ENCODE measurements around the gene PPIE. TPM values are rescaled to one million over a fixed set of nuclear protein-coding genes. Genes with fewer than 3 reads are reported as not detected.
"Not testable (repeated sequence)": the region's sequence is repeated elsewhere in the genome, so short reads cannot be mapped to it uniquely, and the experiment has no call there.

PPIE gene
- total RNA-seq, 1 experiment from 2014 or later: 42.5 TPM

DNA sequence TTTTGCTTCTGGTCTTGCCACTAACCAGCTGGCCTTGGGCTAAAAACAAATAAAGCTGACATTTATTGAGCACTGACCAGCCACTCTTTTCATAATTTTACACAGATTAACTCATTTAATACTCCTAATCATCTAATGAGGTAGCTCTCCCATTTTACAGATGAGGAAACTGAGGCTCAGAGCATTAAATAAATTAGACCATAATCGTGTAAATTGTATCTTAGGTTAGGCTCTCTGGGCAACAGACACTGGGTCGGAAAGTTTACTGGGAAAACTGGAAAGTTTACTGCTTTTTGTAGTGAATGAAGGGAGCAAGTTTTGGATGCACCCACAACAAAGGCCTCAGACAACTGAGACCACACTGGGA is 42.6 kb downstream of the PPIE start:
- no peak for DNase-seq (ENCODE audit: low spot score)
- Mint-ChIP-seq H3K4me1 (0 out of 2 replicates have a peak, but pooled peaks cover 3% of the 10 kb centered on the region), H3K9me3 (no peaks in the 10 kb centered on the region), H3K27me3 (ENCODE audit: low read depth) (peaks cover 58% of the 10 kb centered on the region), H3K36me3 (no peaks in the 10 kb centered on the region), H3K4me3 (no peak overlapping the region), H3K27ac (no peak overlapping the region)
- ChIA-PET CTCF (interaction anchor here (1.1 kb wide), 1 partner anchor 18 kb away, joined by 4 read pairs; no protein-coding TSS in a partner anchor), POLR2A (no interaction called here)
- TF ChIP-seq, protein P1, sequence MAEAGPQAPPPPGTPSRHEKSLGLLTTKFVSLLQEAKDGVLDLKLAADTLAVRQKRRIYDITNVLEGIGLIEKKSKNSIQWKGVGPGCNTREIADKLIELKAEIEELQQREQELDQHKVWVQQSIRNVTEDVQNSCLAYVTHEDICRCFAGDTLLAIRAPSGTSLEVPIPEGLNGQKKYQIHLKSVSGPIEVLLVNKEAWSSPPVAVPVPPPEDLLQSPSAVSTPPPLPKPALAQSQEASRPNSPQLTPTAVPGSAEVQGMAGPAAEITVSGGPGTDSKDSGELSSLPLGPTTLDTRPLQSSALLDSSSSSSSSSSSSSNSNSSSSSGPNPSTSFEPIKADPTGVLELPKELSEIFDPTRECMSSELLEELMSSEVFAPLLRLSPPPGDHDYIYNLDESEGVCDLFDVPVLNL (CRISPR knock-in tag; IDR thresholded peaks at IDR 0.05; ENCODE audit: borderline replicate concordance, low read depth): no peak
- no peak for TF ChIP-seq TEAD4 (CRISPR knock-in tag; IDR thresholded peaks at IDR 0.05)
- TF ChIP-seq ZNF138 (CRISPR knock-in tag; conservative IDR thresholded peaks at IDR 0.05): no peak
- TF ChIP-seq, protein P2, sequence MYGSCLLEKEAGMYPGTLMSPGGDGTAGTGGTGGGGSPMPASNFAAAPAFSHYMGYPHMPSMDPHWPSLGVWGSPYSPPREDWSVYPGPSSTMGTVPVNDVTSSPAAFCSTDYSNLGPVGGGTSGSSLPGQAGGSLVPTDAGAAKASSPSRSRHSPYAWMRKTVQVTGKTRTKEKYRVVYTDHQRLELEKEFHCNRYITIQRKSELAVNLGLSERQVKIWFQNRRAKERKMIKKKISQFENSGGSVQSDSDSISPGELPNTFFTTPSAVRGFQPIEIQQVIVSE (CRISPR knock-in tag; IDR thresholded peaks at IDR 0.05; ENCODE audit: borderline replicate concordance): no peak
- TF ChIP-seq, protein P3, sequence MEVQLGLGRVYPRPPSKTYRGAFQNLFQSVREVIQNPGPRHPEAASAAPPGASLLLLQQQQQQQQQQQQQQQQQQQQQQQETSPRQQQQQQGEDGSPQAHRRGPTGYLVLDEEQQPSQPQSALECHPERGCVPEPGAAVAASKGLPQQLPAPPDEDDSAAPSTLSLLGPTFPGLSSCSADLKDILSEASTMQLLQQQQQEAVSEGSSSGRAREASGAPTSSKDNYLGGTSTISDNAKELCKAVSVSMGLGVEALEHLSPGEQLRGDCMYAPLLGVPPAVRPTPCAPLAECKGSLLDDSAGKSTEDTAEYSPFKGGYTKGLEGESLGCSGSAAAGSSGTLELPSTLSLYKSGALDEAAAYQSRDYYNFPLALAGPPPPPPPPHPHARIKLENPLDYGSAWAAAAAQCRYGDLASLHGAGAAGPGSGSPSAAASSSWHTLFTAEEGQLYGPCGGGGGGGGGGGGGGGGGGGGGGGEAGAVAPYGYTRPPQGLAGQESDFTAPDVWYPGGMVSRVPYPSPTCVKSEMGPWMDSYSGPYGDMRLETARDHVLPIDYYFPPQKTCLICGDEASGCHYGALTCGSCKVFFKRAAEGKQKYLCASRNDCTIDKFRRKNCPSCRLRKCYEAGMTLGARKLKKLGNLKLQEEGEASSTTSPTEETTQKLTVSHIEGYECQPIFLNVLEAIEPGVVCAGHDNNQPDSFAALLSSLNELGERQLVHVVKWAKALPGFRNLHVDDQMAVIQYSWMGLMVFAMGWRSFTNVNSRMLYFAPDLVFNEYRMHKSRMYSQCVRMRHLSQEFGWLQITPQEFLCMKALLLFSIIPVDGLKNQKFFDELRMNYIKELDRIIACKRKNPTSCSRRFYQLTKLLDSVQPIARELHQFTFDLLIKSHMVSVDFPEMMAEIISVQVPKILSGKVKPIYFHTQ (CRISPR knock-in tag; IDR thresholded peaks at IDR 0.05): no peak
- TF ChIP-seq, protein P4, sequence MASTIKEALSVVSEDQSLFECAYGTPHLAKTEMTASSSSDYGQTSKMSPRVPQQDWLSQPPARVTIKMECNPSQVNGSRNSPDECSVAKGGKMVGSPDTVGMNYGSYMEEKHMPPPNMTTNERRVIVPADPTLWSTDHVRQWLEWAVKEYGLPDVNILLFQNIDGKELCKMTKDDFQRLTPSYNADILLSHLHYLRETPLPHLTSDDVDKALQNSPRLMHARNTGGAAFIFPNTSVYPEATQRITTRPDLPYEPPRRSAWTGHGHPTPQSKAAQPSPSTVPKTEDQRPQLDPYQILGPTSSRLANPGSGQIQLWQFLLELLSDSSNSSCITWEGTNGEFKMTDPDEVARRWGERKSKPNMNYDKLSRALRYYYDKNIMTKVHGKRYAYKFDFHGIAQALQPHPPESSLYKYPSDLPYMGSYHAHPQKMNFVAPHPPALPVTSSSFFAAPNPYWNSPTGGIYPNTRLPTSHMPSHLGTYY (CRISPR knock-in tag; IDR thresholded peaks at IDR 0.05): no peak
- TF ChIP-seq GRHL2 (CRISPR knock-in tag; IDR thresholded peaks at IDR 0.05; ENCODE audit: insufficient replicate concordance, severe bottlenecking): no peak
- TF ChIP-seq, protein P5, sequence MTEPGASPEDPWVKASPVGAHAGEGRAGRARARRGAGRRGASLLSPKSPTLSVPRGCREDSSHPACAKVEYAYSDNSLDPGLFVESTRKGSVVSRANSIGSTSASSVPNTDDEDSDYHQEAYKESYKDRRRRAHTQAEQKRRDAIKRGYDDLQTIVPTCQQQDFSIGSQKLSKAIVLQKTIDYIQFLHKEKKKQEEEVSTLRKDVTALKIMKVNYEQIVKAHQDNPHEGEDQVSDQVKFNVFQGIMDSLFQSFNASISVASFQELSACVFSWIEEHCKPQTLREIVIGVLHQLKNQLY (CRISPR knock-in tag; IDR thresholded peaks at IDR 0.05): no peak
- ATAC-seq: no peak

DNA sequence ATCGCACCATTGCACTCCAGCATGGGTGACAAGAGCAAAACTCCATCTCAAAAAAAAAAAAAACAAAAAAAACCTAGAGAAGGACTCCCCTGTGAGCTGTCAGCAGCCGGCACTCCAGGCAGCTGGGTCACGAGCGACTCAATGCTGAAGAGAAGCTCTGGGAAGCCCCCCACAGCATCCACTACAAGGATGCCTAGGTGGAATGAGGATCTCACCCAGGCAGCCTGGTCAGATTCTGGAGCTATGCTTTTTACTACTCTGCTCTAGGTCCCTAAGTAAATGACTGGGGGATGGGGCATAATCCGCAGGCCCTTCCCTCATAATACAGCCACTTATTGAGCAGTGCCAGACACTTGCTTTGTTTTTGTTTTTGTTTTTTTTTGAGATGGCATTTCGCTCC is 43.4 kb downstream of the PPIE start:
- Mint-ChIP-seq H3K36me3 (no peaks in the 10 kb centered on the region), H3K27ac (no peak overlapping the region), H3K4me3 (no peak overlapping the region), H3K4me1 (0 out of 2 replicates have a peak, but pooled peaks cover 3% of the 10 kb centered on the region), H3K27me3 (ENCODE audit: low read depth) (peaks cover 62% of the 10 kb centered on the region), H3K9me3 (no peaks in the 10 kb centered on the region)
- TF ChIP-seq CREB1 (CRISPR knock-in tag; IDR thresholded peaks at IDR 0.05): no peak
- TF ChIP-seq, protein P3 (CRISPR knock-in tag; IDR thresholded peaks at IDR 0.05): no peak
- TF ChIP-seq, protein P6, sequence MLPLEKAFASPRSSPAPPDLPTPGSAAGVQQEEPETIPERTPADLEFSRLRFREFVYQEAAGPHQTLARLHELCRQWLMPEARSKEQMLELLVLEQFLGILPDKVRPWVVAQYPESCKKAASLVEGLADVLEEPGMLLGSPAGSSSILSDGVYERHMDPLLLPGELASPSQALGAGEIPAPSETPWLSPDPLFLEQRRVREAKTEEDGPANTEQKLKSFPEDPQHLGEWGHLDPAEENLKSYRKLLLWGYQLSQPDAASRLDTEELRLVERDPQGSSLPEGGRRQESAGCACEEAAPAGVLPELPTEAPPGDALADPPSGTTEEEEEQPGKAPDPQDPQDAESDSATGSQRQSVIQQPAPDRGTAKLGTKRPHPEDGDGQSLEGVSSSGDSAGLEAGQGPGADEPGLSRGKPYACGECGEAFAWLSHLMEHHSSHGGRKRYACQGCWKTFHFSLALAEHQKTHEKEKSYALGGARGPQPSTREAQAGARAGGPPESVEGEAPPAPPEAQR (CRISPR knock-in tag; IDR thresholded peaks at IDR 0.05): no peak
- TF ChIP-seq TP53 (CRISPR knock-in tag; IDR thresholded peaks at IDR 0.05): no peak
- POLR2A ChIA-PET: no interaction called here
- CTCF ChIA-PET: interaction anchor here (1.1 kb wide), 1 partner anchor 17 kb away, joined by 4 read pairs; no protein-coding TSS in a partner anchor
- no peak for ATAC-seq
- DNase-seq (ENCODE audit: low spot score): no peak

DNA sequence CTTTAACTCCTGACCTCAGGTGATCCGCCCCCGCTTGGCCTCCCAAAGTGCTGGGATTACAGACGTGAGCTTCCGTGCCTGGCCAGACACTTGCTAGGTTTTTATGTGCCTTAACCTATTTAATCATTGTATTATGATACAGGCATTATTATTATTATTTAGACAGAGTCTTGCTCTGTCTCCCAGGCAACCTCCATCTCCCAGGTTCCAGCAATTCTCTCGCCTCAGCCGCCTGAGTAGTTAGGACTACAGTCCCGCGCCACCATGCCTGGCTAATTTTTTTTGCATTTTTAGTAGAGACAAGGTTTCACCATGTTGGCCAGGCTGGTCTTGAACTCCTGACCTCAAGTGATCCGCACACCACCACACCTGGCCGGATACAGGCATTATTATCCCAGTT is 44.0 kb downstream of the PPIE start:
- H3K4me1 Mint-ChIP-seq; H3K4me3 Mint-ChIP-seq; H3K36me3 Mint-ChIP-seq; H3K27ac Mint-ChIP-seq; DNase-seq (ENCODE audit: low spot score); ATAC-seq; POLR2A ChIA-PET; H3K9me3 Mint-ChIP-seq: not testable (repeated sequence)
- CTCF ChIA-PET: interaction anchor here (1.1 kb wide), 1 partner anchor 16 kb away, joined by 4 read pairs; no protein-coding TSS in a partner anchor
- H3K27me3 Mint-ChIP-seq (ENCODE audit: low read depth): peaks cover 67% of the 10 kb centered on the region

DNA sequence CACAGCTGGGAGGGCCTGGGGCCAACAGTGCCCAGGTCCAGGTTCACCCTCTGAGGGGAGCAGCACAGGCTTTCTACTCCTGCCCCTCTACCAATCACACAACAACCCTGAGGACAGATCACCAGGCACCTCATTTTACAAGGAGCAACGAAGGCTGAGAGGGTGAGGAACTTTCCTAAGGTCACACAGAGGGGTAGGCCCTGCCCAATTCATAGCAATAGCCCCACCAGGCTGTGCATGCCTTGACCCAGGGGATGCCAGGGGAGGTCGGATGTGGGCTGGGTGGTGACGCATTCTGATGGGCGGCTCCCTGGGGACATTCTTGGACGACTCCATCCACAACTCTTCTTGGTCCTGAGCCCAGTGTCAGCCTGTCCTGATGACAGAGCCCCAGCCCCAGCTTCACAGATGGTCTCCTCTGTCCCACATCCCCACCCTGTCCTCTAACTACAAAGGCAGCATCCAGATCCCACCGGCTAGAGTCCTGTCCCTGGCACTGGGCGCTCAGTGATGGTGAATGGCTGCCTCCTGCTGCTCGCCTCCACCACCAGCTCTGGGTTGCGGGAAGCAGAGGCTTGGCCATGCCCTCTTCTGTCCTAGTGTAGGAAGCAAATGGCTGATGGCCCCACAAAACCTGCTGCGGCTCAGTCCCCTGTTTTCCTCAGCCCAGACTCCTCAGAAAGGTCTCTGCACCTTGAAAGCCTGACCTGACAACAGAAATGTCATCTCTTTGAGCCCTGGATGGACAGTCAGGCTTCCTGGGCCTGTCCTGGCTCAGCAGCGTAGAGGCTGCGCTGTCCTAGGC is 47.8 kb downstream of the PPIE start:
- H3K4me3 Mint-ChIP-seq: peak overlapping the region; percentile 46
- ATAC-seq; POLR2A ChIA-PET; H3K4me1 Mint-ChIP-seq; H3K27ac Mint-ChIP-seq; H3K9me3 Mint-ChIP-seq; CTCF ChIA-PET; H3K36me3 Mint-ChIP-seq; DNase-seq (ENCODE audit: low spot score): not testable (repeated sequence)
- peaks cover 72% of the 10 kb centered on the region for H3K27me3 Mint-ChIP-seq (ENCODE audit: low read depth)

DNA sequence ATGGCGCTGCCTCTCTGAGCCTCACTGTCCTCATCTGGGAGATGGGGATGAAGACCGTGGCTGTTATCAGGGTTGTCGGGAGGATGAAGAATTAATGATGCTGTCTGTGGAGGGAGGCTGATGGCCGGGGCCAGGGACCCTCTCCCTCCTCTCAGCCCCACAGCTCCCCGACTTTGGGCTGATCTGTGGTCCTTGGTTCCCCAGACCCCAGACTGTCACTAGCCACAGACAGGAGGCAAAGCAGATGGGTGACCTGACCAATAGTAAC is 48.4 kb downstream of the PPIE start:
- CTCF ChIA-PET, ATAC-seq, POLR2A ChIA-PET: not testable (repeated sequence)

More for the DNA sequence above, 48.4 kb downstream of the PPIE start:
- not testable (repeated sequence) for H3K27ac Mint-ChIP-seq; H3K4me1 Mint-ChIP-seq; H3K36me3 Mint-ChIP-seq; DNase-seq (ENCODE audit: low spot score); H3K9me3 Mint-ChIP-seq
- peak overlapping the region; percentile 46 for H3K4me3 Mint-ChIP-seq
- H3K27me3 Mint-ChIP-seq (ENCODE audit: low read depth): peaks cover 72% of the 10 kb centered on the region
